ENCODE data around the gene PDCD10. TPM values are rescaled to one million over a fixed set of nuclear protein-coding genes. Genes with fewer than 3 reads are reported as not detected.

PDCD10 gene
- total RNA-seq, 2 experiments from 2014 or later, result 51.6 to 52.8 TPM

- no peaks in the 10 kb centered on the region for H3K9me3 Mint-ChIP-seq
- peak overlapping the region; percentile 55 for H3K27ac Mint-ChIP-seq
- ATAC-seq (ENCODE audit: low read depth) (peak; percentile 92), DNase-seq (no peak)
- H3K36me3 Mint-ChIP-seq, result peaks cover 24% of the 10 kb centered on the region
- POLR2A ChIA-PET, result interaction anchor here (1.0 kb wide), 1 partner anchor 44 kb away, joined by 4 read pairs; the partner anchor contains the start of genes PDCD10 and SERPINI1
- no peak overlapping the region for H3K4me3 Mint-ChIP-seq
- no peaks in the 10 kb centered on the region for H3K27me3 Mint-ChIP-seq
- peaks cover 13% of the 10 kb centered on the region for H3K4me1 Mint-ChIP-seq
These were observed 43.3 kb downstream of the PDCD10 start for GRCh38 chr3:167691366-167691765.

- no peak overlapping the region for H3K4me3 Mint-ChIP-seq
- ATAC-seq (ENCODE audit: low read depth) (peak; percentile 58), DNase-seq (no peak)
- peaks cover 18% of the 10 kb centered on the region for H3K36me3 Mint-ChIP-seq
- H3K27ac Mint-ChIP-seq, result no peak overlapping the region
- POLR2A ChIA-PET, result no interaction called here
- no peaks in the 10 kb centered on the region for H3K9me3 Mint-ChIP-seq
- H3K27me3 Mint-ChIP-seq, result no peaks in the 10 kb centered on the region
- H3K4me1 Mint-ChIP-seq, result peaks cover 1% of the 10 kb centered on the region
These were observed 50.2 kb downstream of the PDCD10 start for GRCh38 chr3:167684388-167684993.

- DNase-seq (no peak), ATAC-seq (ENCODE audit: low read depth) (no peak)
- Mint-ChIP-seq H3K9me3 (peaks cover 7% of the 10 kb centered on the region), H3K36me3 (peaks cover 41% of the 10 kb centered on the region), H3K4me1 (no peaks in the 10 kb centered on the region), H3K27me3 (no peaks in the 10 kb centered on the region), H3K27ac (no peak overlapping the region), H3K4me3 (no peak overlapping the region)
- POLR2A ChIA-PET, result no interaction called here
These were observed 55.2 kb downstream of the PDCD10 start for GRCh38 chr3:167679526-167679925.

GRCh38 chr3:167675848-167676247 lies 58.8 kb downstream of the PDCD10 start:
- peaks cover 51% of the 10 kb centered on the region for H3K36me3 Mint-ChIP-seq
- no peak overlapping the region for H3K4me3 Mint-ChIP-seq
- no peak for ATAC-seq (ENCODE audit: low read depth)
- H3K27ac Mint-ChIP-seq, result no peak overlapping the region
- H3K9me3 Mint-ChIP-seq, result peaks cover 9% of the 10 kb centered on the region
- H3K4me1 Mint-ChIP-seq, result no peaks in the 10 kb centered on the region
- POLR2A ChIA-PET, result no interaction called here
- DNase-seq, result no peak
- no peaks in the 10 kb centered on the region for H3K27me3 Mint-ChIP-seq

- no peak for DNase-seq
- Mint-ChIP-seq H3K36me3 (peaks cover 44% of the 10 kb centered on the region), H3K9me3 (peaks cover 9% of the 10 kb centered on the region), H3K27ac (no peak overlapping the region), H3K27me3 (no peaks in the 10 kb centered on the region), H3K4me3 (no peak overlapping the region), H3K4me1 (no peaks in the 10 kb centered on the region)
- ATAC-seq (ENCODE audit: low read depth), result no peak
- POLR2A ChIA-PET, result no interaction called here
These were observed 61.5 kb downstream of the PDCD10 start for GRCh38 chr3:167673221-167673620.

- H3K36me3 Mint-ChIP-seq, result peaks cover 39% of the 10 kb centered on the region
- no peak overlapping the region for H3K27ac Mint-ChIP-seq
- no peak for DNase-seq
- no peak overlapping the region for H3K4me3 Mint-ChIP-seq
- no peaks in the 10 kb centered on the region for H3K27me3 Mint-ChIP-seq
- POLR2A ChIA-PET, result no interaction called here
- ATAC-seq (ENCODE audit: low read depth), result no peak
- H3K4me1 Mint-ChIP-seq, result no peaks in the 10 kb centered on the region
- peaks cover 9% of the 10 kb centered on the region for H3K9me3 Mint-ChIP-seq
These were observed 62.7 kb downstream of the PDCD10 start for GRCh38 chr3:167671878-167672427.

- no peak for DNase-seq
- Mint-ChIP-seq H3K9me3 (peaks cover 2% of the 10 kb centered on the region), H3K4me1 (no peaks in the 10 kb centered on the region), H3K27ac (no peak overlapping the region), H3K27me3 (no peaks in the 10 kb centered on the region), H3K36me3 (peaks cover 16% of the 10 kb centered on the region), H3K4me3 (no peak overlapping the region)
- POLR2A ChIA-PET, result no interaction called here
- no peak for ATAC-seq (ENCODE audit: low read depth)
These were observed 65.0 kb downstream of the PDCD10 start for GRCh38 chr3:167669699-167670098.

GRCh38 chr3:167668651-167669050 lies 66.0 kb downstream of the PDCD10 start:
- Mint-ChIP-seq H3K4me3 (no peak overlapping the region), H3K36me3 (peaks cover 7% of the 10 kb centered on the region), H3K27ac (no peak overlapping the region), H3K4me1 (no peaks in the 10 kb centered on the region), H3K9me3 (no peaks in the 10 kb centered on the region), H3K27me3 (no peaks in the 10 kb centered on the region)
- DNase-seq (no peak), ATAC-seq (ENCODE audit: low read depth) (no peak)
- POLR2A ChIA-PET, result no interaction called here

GRCh38 chr3:167666563-167666962 lies 68.1 kb downstream of the PDCD10 start:
- Mint-ChIP-seq H3K4me1 (no peaks in the 10 kb centered on the region), H3K36me3 (no peaks in the 10 kb centered on the region), H3K27me3 (no peaks in the 10 kb centered on the region), H3K9me3 (no peaks in the 10 kb centered on the region), H3K4me3 (no peak overlapping the region), H3K27ac (no peak overlapping the region)
- POLR2A ChIA-PET, result no interaction called here
- no peak for ATAC-seq (ENCODE audit: low read depth)
- no peak for DNase-seq

GRCh38 chr3:167662919-167663400 lies 71.7 kb downstream of the PDCD10 start:
- POLR2A ChIA-PET, result no interaction called here
- Mint-ChIP-seq H3K4me3 (no peak overlapping the region), H3K9me3 (no peaks in the 10 kb centered on the region), H3K27ac (no peak overlapping the region), H3K27me3 (no peaks in the 10 kb centered on the region), H3K36me3 (no peaks in the 10 kb centered on the region), H3K4me1 (no peaks in the 10 kb centered on the region)
- DNase-seq (no peak), ATAC-seq (ENCODE audit: low read depth) (no peak)

- Mint-ChIP-seq H3K27ac (no peak overlapping the region), H3K36me3 (no peaks in the 10 kb centered on the region), H3K4me3 (no peak overlapping the region), H3K4me1 (no peaks in the 10 kb centered on the region), H3K27me3 (no peaks in the 10 kb centered on the region), H3K9me3 (no peaks in the 10 kb centered on the region)
- ATAC-seq (ENCODE audit: low read depth) (no peak), DNase-seq (no peak)
- POLR2A ChIA-PET, result no interaction called here
These were observed 76.9 kb downstream of the PDCD10 start for GRCh38 chr3:167657684-167658225.

- DNase-seq (no peak), ATAC-seq (ENCODE audit: low read depth) (no peak)
- Mint-ChIP-seq H3K27me3 (no peaks in the 10 kb centered on the region), H3K27ac (no peak overlapping the region), H3K36me3 (no peaks in the 10 kb centered on the region), H3K9me3 (no peaks in the 10 kb centered on the region), H3K4me3 (no peak overlapping the region), H3K4me1 (no peaks in the 10 kb centered on the region)
- POLR2A ChIA-PET, result no interaction called here
These were observed 77.9 kb downstream of the PDCD10 start for GRCh38 chr3:167656821-167657220.

- H3K4me1 Mint-ChIP-seq, result peaks cover 3% of the 10 kb centered on the region
- H3K36me3 Mint-ChIP-seq, result no peaks in the 10 kb centered on the region
- POLR2A ChIA-PET, result no interaction called here
- no peaks in the 10 kb centered on the region for H3K9me3 Mint-ChIP-seq
- no peak within 1 kb of the TSS for H3K27ac Mint-ChIP-seq
- H3K27me3 Mint-ChIP-seq, result no peaks in the 10 kb centered on the region
- no peak for DNase-seq
- ATAC-seq (ENCODE audit: low read depth), result no peak
- no peak within 1 kb of the TSS for H3K4me3 Mint-ChIP-seq
These were observed 80.9 kb downstream of the PDCD10 start, which contains the start of gene WDR49 for GRCh38 chr3:167653760-167654159. Gene WDR49 (minus strand): TSS chr3:167653942. CDS start chr3:167653425, 517 bp downstream.

- no peak overlapping the region for H3K4me3 Mint-ChIP-seq
- no peaks in the 10 kb centered on the region for H3K27me3 Mint-ChIP-seq
- ATAC-seq (ENCODE audit: low read depth) (no peak), DNase-seq (no peak)
- no peaks in the 10 kb centered on the region for H3K36me3 Mint-ChIP-seq
- POLR2A ChIA-PET, result no interaction called here
- H3K27ac Mint-ChIP-seq, result no peak overlapping the region
- peaks cover 3% of the 10 kb centered on the region for H3K4me1 Mint-ChIP-seq
- H3K9me3 Mint-ChIP-seq, result no peaks in the 10 kb centered on the region
These were observed 81.5 kb downstream of the PDCD10 start for GRCh38 chr3:167653155-167653554.
